Lower lobe of right lung (tissue), 2 donors: Measurements from ENCODE around the gene HELZ. TPM values are rescaled to one million over a fixed set of nuclear protein-coding genes. Genes with fewer than 3 reads are reported as not detected.

Experiments
- ATAC-seq, 2 donors: fragments of 200-7000 bp; cut with Tn5 transposase; one replicate each; pipeline ENCODE4 v1.9.1; 2020 to 2022; ENCODE audit warnings: mild to moderate bottlenecking in 2 of 2, moderate library complexity in 2 of 2
- DNase-seq: peaks from one replicate; pipeline ENCODE4 v3.0.0-alpha.2; 2020
- H3K27ac ChIP-seq: fragments of 200-600 bp; one replicate; pipeline ENCODE4 v1.8.0; 2022
- H3K27me3 ChIP-seq: fragments of 200-600 bp; one replicate; pipeline ENCODE4 v1.8.0; 2022; ENCODE audit warnings: low read depth
- H3K36me3 ChIP-seq: fragments of 200-600 bp; one replicate; pipeline ENCODE4 v1.8.0; 2022; ENCODE audit warnings: mild to moderate bottlenecking
- H3K4me1 ChIP-seq: fragments of 200-600 bp; one replicate; pipeline ENCODE4 v1.8.0; 2022
- H3K4me3 ChIP-seq: fragments of 200-600 bp; one replicate; pipeline ENCODE4 v1.8.0; 2022; ENCODE audit warnings: mild to moderate bottlenecking
- H3K9me3 ChIP-seq: fragments of 200-600 bp; one replicate; pipeline ENCODE4 v1.8.0; 2022
- intact Hi-C: fragments of 100-400 bp; cut with DNase I; formaldehyde crosslinking; loops from one replicate; pipeline ENCODE4 v1.11.0; 2022
- total RNA-seq: library from RNA; stranded (reverse); fragmentation: NEBNext Ultra II Directional; extraction: Animal tissue kit (Norgen Biotek cat#: 25700); gene quantifications from one replicate; pipeline ENCODE4 v1.2.1, GENCODE V29; 2021
- TF ChIP-seq, protein P1 (sequence below): fragments of 200-600 bp; IDR thresholded peaks from one replicate; pipeline ENCODE4 v1.8.0; 2022; ENCODE audit warnings: antibody characterized with exemption, mild to moderate bottlenecking
- donor health status: DM: no; HTN: yes; CAD: no; lungs with severe emphysema.

Gene HELZ
- total RNA-seq, 1 donor from 2014 or later: 68.9 TPM

- Histone ChIP-seq H3K27me3 (no peaks in the 10 kb centered on the region), H3K27ac (no peak overlapping the region), H3K4me3 (no peak overlapping the region), H3K36me3 (no peaks in the 10 kb centered on the region), H3K4me1 (no peaks in the 10 kb centered on the region), H3K9me3 (no peaks in the 10 kb centered on the region)
- ATAC-seq: no peak
- DNase-seq: no peak
- TF ChIP-seq, protein P1, sequence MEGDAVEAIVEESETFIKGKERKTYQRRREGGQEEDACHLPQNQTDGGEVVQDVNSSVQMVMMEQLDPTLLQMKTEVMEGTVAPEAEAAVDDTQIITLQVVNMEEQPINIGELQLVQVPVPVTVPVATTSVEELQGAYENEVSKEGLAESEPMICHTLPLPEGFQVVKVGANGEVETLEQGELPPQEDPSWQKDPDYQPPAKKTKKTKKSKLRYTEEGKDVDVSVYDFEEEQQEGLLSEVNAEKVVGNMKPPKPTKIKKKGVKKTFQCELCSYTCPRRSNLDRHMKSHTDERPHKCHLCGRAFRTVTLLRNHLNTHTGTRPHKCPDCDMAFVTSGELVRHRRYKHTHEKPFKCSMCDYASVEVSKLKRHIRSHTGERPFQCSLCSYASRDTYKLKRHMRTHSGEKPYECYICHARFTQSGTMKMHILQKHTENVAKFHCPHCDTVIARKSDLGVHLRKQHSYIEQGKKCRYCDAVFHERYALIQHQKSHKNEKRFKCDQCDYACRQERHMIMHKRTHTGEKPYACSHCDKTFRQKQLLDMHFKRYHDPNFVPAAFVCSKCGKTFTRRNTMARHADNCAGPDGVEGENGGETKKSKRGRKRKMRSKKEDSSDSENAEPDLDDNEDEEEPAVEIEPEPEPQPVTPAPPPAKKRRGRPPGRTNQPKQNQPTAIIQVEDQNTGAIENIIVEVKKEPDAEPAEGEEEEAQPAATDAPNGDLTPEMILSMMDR: no peak
- intact Hi-C loops: no loop called here
Observed at GRCh38 chr17:67279115-67279514, 34.1 kb upstream of the HELZ start.

DNA sequence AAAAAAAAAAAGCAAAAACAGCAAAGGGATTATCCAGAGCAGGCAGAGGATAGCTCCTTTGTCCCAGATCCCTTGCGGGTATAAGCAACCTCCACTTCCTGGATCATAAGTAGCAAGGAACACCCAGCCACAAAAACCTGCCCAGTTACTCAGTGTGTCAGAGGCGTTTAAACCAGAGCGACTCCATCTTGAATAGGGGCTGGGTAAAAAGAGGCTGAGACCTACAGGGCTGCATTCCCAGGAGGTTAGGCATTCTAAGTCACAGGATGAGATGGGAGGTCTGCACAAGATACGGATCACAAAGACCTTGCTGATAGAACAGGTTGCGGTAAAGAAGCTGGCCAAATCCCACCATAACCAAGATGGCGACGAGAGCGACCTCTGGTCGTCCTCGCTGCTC, 33.4 kb upstream of the HELZ start:
- no peak overlapping the region for H3K27ac ChIP-seq
- DNase-seq (no peak), ATAC-seq (no peak)
- H3K4me3 ChIP-seq: no peak overlapping the region
- H3K4me1 ChIP-seq: no peaks in the 10 kb centered on the region
- intact Hi-C loops: no loop called here
- no peaks in the 10 kb centered on the region for H3K9me3 ChIP-seq
- TF ChIP-seq, protein P1: no peak
- no peaks in the 10 kb centered on the region for H3K36me3 ChIP-seq
- no peaks in the 10 kb centered on the region for H3K27me3 ChIP-seq

DNA sequence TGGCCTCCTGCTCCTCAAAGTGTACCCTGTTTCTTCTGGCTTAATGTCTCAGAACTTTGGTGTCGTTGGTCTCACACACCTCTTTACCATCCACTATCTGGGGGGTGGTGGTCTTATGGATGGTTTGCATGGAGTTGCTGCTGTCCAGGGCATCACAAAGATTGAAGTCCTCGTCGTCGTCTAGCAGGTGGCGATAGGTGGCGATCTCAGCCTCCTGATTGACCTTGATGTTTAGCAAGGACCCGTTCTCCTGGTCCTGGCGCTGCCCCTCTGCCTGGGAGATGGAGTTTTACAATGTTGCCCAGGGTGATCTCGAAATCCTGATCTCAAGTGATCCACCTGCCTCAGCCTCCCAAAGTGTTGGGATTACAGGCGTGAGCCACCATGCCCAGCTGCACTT, 31.1 kb upstream of the HELZ start:
- intact Hi-C loops: no loop called here
- no peak overlapping the region for H3K4me3 ChIP-seq
- no peaks in the 10 kb centered on the region for H3K27me3 ChIP-seq
- ATAC-seq (no peak), DNase-seq (no peak)
- no peaks in the 10 kb centered on the region for H3K4me1 ChIP-seq
- H3K27ac ChIP-seq: no peak overlapping the region
- TF ChIP-seq, protein P1: no peak
- H3K36me3 ChIP-seq: no peaks in the 10 kb centered on the region
- H3K9me3 ChIP-seq: no peaks in the 10 kb centered on the region

DNA sequence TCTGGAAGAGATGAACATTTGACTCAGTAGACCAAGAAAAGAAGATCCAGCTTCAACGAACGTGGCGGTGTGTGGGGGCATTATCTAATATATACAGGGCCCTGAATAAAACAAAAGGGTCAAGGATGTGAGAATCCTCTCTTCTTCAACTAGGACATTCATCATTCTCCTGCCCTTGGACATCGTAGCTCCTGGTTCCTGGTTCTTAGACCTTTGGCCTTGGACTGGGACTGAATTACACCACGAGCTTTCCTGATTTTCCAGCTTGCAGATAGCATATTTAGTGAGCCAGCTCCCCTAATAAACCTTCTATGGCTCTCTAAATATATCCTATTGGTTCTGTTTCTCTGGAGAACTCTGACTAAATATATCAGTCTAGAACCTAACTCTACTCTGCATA, 29.5 kb upstream of the HELZ start:
- DNase-seq (no peak), ATAC-seq (no peak)
- Histone ChIP-seq H3K27ac (no peak overlapping the region), H3K27me3 (no peaks in the 10 kb centered on the region), H3K9me3 (no peaks in the 10 kb centered on the region), H3K4me3 (no peak overlapping the region), H3K4me1 (no peaks in the 10 kb centered on the region), H3K36me3 (no peaks in the 10 kb centered on the region)
- TF ChIP-seq, protein P1: no peak
- intact Hi-C loops: no loop called here

DNA sequence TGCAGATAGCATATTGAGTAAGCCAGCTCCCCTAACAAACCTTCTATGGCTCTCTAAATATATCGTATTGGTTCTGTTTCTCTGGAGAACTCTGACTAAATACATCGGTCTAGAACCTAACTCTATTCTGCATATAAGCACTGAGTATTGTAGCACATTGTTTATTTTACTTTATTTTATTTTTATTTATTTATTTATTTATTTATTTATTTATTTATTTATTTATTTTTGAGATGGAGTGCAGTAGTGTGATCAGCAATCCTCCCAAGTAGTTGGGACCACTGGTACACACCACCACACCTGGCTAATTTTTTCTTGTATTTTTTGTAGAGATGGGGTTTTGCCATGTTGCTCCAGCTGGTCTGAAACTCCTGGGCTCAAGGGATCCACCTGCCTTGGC, 28.9 kb upstream of the HELZ start:
- no peaks in the 10 kb centered on the region for H3K9me3 ChIP-seq
- intact Hi-C loops: no loop called here
- H3K27me3 ChIP-seq: no peaks in the 10 kb centered on the region
- no peaks in the 10 kb centered on the region for H3K4me1 ChIP-seq
- no peaks in the 10 kb centered on the region for H3K36me3 ChIP-seq
- TF ChIP-seq, protein P1: no peak
- ATAC-seq (no peak), DNase-seq (no peak)
- no peak overlapping the region for H3K4me3 ChIP-seq
- no peak overlapping the region for H3K27ac ChIP-seq
